B cell (primary cell): ENCODE measurements around the gene STMP1.

Experiments used
- EZH2 ChIP-seq: IDR thresholded peaks from 2 replicates; pipeline ENCODE4 v1.6.1; 2012; ENCODE audit warnings: borderline replicate concordance, low read depth, mild to moderate bottlenecking, moderate library complexity, low read length; ENCODE audit not compliant: insufficient read depth, poor library complexity, severe bottlenecking
- TF ChIP-seq, protein P1 (sequence below): fragments of 200-600 bp; IDR thresholded peaks from one replicate; pipeline ENCODE4 v1.8.0; 2022; ENCODE audit warnings: antibody characterized with exemption, mild to moderate bottlenecking

DNA sequence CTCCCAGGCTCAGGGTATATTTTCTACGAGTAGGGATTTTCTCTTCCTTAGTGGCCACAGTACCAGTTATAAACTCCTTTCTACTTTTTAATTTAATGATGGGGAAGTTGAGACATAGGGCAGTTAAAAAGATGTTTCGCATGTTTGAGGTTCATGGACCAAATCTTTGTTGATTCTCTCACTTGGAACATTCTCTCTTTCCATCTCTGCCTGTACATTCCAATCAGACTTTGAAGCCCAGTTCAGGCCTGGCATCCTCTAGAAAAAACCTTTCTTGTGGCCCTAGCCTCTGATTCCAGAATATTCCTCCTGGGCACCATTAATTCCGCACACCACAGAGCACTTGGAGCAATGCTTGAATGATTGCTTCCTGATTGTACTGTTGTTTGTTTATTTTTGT lies 47.2 kb downstream of the STMP1 start:
- no peak for TF ChIP-seq EZH2
- TF ChIP-seq, protein P1, sequence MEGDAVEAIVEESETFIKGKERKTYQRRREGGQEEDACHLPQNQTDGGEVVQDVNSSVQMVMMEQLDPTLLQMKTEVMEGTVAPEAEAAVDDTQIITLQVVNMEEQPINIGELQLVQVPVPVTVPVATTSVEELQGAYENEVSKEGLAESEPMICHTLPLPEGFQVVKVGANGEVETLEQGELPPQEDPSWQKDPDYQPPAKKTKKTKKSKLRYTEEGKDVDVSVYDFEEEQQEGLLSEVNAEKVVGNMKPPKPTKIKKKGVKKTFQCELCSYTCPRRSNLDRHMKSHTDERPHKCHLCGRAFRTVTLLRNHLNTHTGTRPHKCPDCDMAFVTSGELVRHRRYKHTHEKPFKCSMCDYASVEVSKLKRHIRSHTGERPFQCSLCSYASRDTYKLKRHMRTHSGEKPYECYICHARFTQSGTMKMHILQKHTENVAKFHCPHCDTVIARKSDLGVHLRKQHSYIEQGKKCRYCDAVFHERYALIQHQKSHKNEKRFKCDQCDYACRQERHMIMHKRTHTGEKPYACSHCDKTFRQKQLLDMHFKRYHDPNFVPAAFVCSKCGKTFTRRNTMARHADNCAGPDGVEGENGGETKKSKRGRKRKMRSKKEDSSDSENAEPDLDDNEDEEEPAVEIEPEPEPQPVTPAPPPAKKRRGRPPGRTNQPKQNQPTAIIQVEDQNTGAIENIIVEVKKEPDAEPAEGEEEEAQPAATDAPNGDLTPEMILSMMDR: no peak
